Measurements from ENCODE around the gene LRRC27. TPM values are rescaled to one million over a fixed set of nuclear protein-coding genes. Genes with fewer than 3 reads are reported as not detected.

The LRRC27 gene
- total RNA-seq, 1 donor from 2014 or later = 14.2 TPM

- TF ChIP-seq CTCF (conservative IDR thresholded peaks at IDR 0.05) = no peak
- Mint-ChIP-seq H3K27me3 (no peaks in the 10 kb centered on the region), H3K36me3 (peaks cover 4% of the 10 kb centered on the region), H3K4me3 (peak overlapping the region; percentile 81), H3K4me1 (ENCODE audit: unreplicated experiment) (peaks cover 24% of the 10 kb centered on the region), H3K27ac (peak overlapping the region; percentile 99), H3K9me3 (no peaks in the 10 kb centered on the region)
- no peak for DNase-seq (ENCODE audit: extremely low spot score, unreplicated experiment)
Measured at GRCh38 chr10:132407243-132407746, 75.3 kb downstream of the LRRC27 start.

- Mint-ChIP-seq H3K4me1 (ENCODE audit: unreplicated experiment) (peaks cover 27% of the 10 kb centered on the region), H3K4me3 (peak overlapping the region; percentile 81), H3K36me3 (peaks cover 4% of the 10 kb centered on the region), H3K27ac (peak overlapping the region; percentile 99), H3K9me3 (no peaks in the 10 kb centered on the region), H3K27me3 (no peaks in the 10 kb centered on the region)
- DNase-seq (ENCODE audit: extremely low spot score, unreplicated experiment) = no peak
- no peak for TF ChIP-seq CTCF (conservative IDR thresholded peaks at IDR 0.05)
Measured at GRCh38 chr10:132407846-132408278, 75.9 kb downstream of the LRRC27 start.

GRCh38 chr10:132408367-132408781 is 76.4 kb downstream of the LRRC27 start:
- H3K4me1 Mint-ChIP-seq (ENCODE audit: unreplicated experiment) = peaks cover 23% of the 10 kb centered on the region
- peak overlapping the region; percentile 99 for H3K27ac Mint-ChIP-seq
- peak overlapping the region; percentile 81 for H3K4me3 Mint-ChIP-seq
- TF ChIP-seq CTCF (conservative IDR thresholded peaks at IDR 0.05) = no peak
- no peaks in the 10 kb centered on the region for H3K27me3 Mint-ChIP-seq
- H3K36me3 Mint-ChIP-seq = peaks cover 4% of the 10 kb centered on the region
- DNase-seq (ENCODE audit: extremely low spot score, unreplicated experiment) = no peak
- H3K9me3 Mint-ChIP-seq = no peaks in the 10 kb centered on the region

GRCh38 chr10:132408823-132409666 is 77.1 kb downstream of the LRRC27 start:
- Mint-ChIP-seq H3K27me3 (no peaks in the 10 kb centered on the region), H3K27ac (peak overlapping the region; percentile 99), H3K4me1 (ENCODE audit: unreplicated experiment) (peaks cover 28% of the 10 kb centered on the region), H3K9me3 (no peaks in the 10 kb centered on the region), H3K36me3 (peaks cover 4% of the 10 kb centered on the region), H3K4me3 (peak overlapping the region; percentile 49)
- no peak for DNase-seq (ENCODE audit: extremely low spot score, unreplicated experiment)
- TF ChIP-seq CTCF (conservative IDR thresholded peaks at IDR 0.05) = no peak

- no peak for TF ChIP-seq CTCF (conservative IDR thresholded peaks at IDR 0.05)
- Mint-ChIP-seq H3K27ac (peak overlapping the region; percentile 86), H3K4me1 (ENCODE audit: unreplicated experiment) (peaks cover 34% of the 10 kb centered on the region), H3K9me3 (no peaks in the 10 kb centered on the region), H3K4me3 (peak overlapping the region; percentile 71), H3K36me3 (peaks cover 4% of the 10 kb centered on the region), H3K27me3 (no peaks in the 10 kb centered on the region)
- DNase-seq (ENCODE audit: extremely low spot score, unreplicated experiment) = no peak
Measured at GRCh38 chr10:132409667-132410028, 77.7 kb downstream of the LRRC27 start.
